Measurements from ENCODE around the gene CARD10. TPM values are rescaled to one million over a fixed set of nuclear protein-coding genes. Genes with fewer than 3 reads are reported as not detected.

CARD10 gene
- total RNA-seq, 1 donor from 2014 or later: 2.7 TPM

GRCh38 chr22:37501610-37502341, 17.4 kb downstream of the CARD10 start:
- H3K27me3 Mint-ChIP-seq (ENCODE audit: unreplicated experiment): peaks cover 11% of the 10 kb centered on the region
- peak overlapping the region; percentile 25 for H3K27ac Mint-ChIP-seq (ENCODE audit: unreplicated experiment)
- DNase-seq: no peak
- no peak for TF ChIP-seq CTCF (IDR thresholded peaks at IDR 0.05; ENCODE audit: partially characterized antibody, unreplicated experiment)
- peaks cover 27% of the 10 kb centered on the region for H3K4me1 Mint-ChIP-seq (ENCODE audit: low read depth, unreplicated experiment)
- no peaks in the 10 kb centered on the region for H3K36me3 Mint-ChIP-seq (ENCODE audit: unreplicated experiment)
- H3K9me3 Mint-ChIP-seq (ENCODE audit: unreplicated experiment): peaks cover 8% of the 10 kb centered on the region
- H3K4me3 Mint-ChIP-seq (ENCODE audit: unreplicated experiment): no peak overlapping the region

GRCh38 chr22:37500745-37501609, 18.2 kb downstream of the CARD10 start:
- Mint-ChIP-seq H3K27ac (ENCODE audit: unreplicated experiment) (peak overlapping the region; percentile 28), H3K36me3 (ENCODE audit: unreplicated experiment) (no peaks in the 10 kb centered on the region), H3K4me1 (ENCODE audit: low read depth, unreplicated experiment) (peaks cover 28% of the 10 kb centered on the region), H3K4me3 (ENCODE audit: unreplicated experiment) (no peak overlapping the region), H3K27me3 (ENCODE audit: unreplicated experiment) (peaks cover 11% of the 10 kb centered on the region), H3K9me3 (ENCODE audit: unreplicated experiment) (peaks cover 8% of the 10 kb centered on the region)
- no peak for DNase-seq
- no peak for TF ChIP-seq CTCF (IDR thresholded peaks at IDR 0.05; ENCODE audit: partially characterized antibody, unreplicated experiment)

GRCh38 chr22:37499789-37500540, 19.2 kb downstream of the CARD10 start:
- no peak for TF ChIP-seq CTCF (IDR thresholded peaks at IDR 0.05; ENCODE audit: partially characterized antibody, unreplicated experiment)

GRCh38 chr22:37499027-37499707, 20.0 kb downstream of the CARD10 start:
- no peak for DNase-seq
- Mint-ChIP-seq H3K4me3 (ENCODE audit: unreplicated experiment) (no peak overlapping the region), H3K4me1 (ENCODE audit: low read depth, unreplicated experiment) (peaks cover 28% of the 10 kb centered on the region), H3K27me3 (ENCODE audit: unreplicated experiment) (peaks cover 8% of the 10 kb centered on the region), H3K27ac (ENCODE audit: unreplicated experiment) (peak overlapping the region; percentile 78), H3K36me3 (ENCODE audit: unreplicated experiment) (no peaks in the 10 kb centered on the region), H3K9me3 (ENCODE audit: unreplicated experiment) (peaks cover 8% of the 10 kb centered on the region)
- no peak for TF ChIP-seq CTCF (IDR thresholded peaks at IDR 0.05; ENCODE audit: partially characterized antibody, unreplicated experiment)

More at GRCh38 chr22:37499789-37500540, 19.2 kb downstream of the CARD10 start:
- Mint-ChIP-seq H3K9me3 (ENCODE audit: unreplicated experiment) (peaks cover 8% of the 10 kb centered on the region), H3K4me1 (ENCODE audit: low read depth, unreplicated experiment) (peaks cover 28% of the 10 kb centered on the region), H3K27me3 (ENCODE audit: unreplicated experiment) (peaks cover 11% of the 10 kb centered on the region), H3K4me3 (ENCODE audit: unreplicated experiment) (no peak overlapping the region), H3K27ac (ENCODE audit: unreplicated experiment) (no peak overlapping the region), H3K36me3 (ENCODE audit: unreplicated experiment) (no peaks in the 10 kb centered on the region)
- no peak for DNase-seq

Measured in glutamatergic neuron (in vitro differentiated cells).